GM12878 (cell line): Measurements from ENCODE around the gene INTS2. TPM values are rescaled to one million over a fixed set of nuclear protein-coding genes. Genes with fewer than 3 reads are reported as not detected.

Source experiments
- ATAC-seq: fragments of 200-7000 bp; cut with Tn5 transposase; 3 replicates; pipeline ENCODE4 v1.9.1; 2020; ENCODE audit warnings: mild to moderate bottlenecking, moderate library complexity
- BruUV-seq: library from RNA; stranded (reverse); fragments of 400-500 nt; replicated peaks from 2 replicates; lab custom pipeline; 2021; lab: Mats Ljungman, UMichigan
- CTCF ChIA-PET: fragments of 300-600 bp; sonication (Branson Sonifier 250); formaldehyde crosslinking; extraction: SDS; loops from one replicate; lab custom pipeline; 2021; ENCODE audit warnings: inconsistent platforms; lab: Yijun Ruan, JAX
- POLR2A ChIA-PET: fragments of 350-600 bp; formaldehyde crosslinking; extraction: SDS; loops from one replicate; lab custom pipeline; 2021; ENCODE audit warnings: inconsistent platforms; lab: Charles Lee
- RAD21 ChIA-PET: fragments of 300-600 bp; sonication (Branson Sonifier 250); formaldehyde crosslinking; loops from one replicate; lab custom pipeline; 2023; ENCODE audit warnings: antibody characterized with exemption; ENCODE audit not compliant: unreplicated experiment; lab: Charles Lee
- SMC1A ChIA-PET: fragments of 300-600 bp; sonication (Branson Sonifier 250); formaldehyde crosslinking; loops from one replicate; lab custom pipeline; 2023; ENCODE audit not compliant: unreplicated experiment, uncharacterized antibody; lab: Charles Lee
- DNase-seq: peaks from one replicate; pipeline ENCODE4 v3.0.0-alpha.2; 2011; ENCODE audit warnings: low read depth, low spot score
- FAIRE-seq: peaks from 3 replicates; lab custom pipeline; 2011; peaks lifted over from hg19 to GRCh38; lab: Jason Lieb, UNC
- H2AFZ ChIP-seq: 2 replicates; pipeline ENCODE4 v1.6.0; 2011; ENCODE audit warnings: low read depth, low read length, control low read depth; ENCODE audit not compliant: control insufficient read depth
- H3K27ac ChIP-seq: 2 replicates; pipeline ENCODE4 v1.5.1; 2011; ENCODE audit warnings: control low read depth; ENCODE audit not compliant: control insufficient read depth, insufficient read depth
- H3K27me3 ChIP-seq, 2 experiments: replicated peaks in 1 of 2; 2 replicates each; pipeline versions ENCODE4 v1.6.0 to v1.6.1; 2011; ENCODE audit warnings: low read length in 1 of 2; ENCODE audit not compliant: control insufficient read depth in 2 of 2, insufficient read depth in 2 of 2
- H3K36me3 ChIP-seq, 2 experiments: 2 replicates each; pipeline ENCODE4 v1.5.1; 2011; ENCODE audit warnings: low read length in 1 of 2; ENCODE audit not compliant: control insufficient read depth in 2 of 2, insufficient read depth in 2 of 2
- H3K4me1 ChIP-seq: 2 replicates; pipeline ENCODE4 v1.6.1; 2011; ENCODE audit warnings: mild to moderate bottlenecking, low read length, moderate library complexity, mixed read lengths; ENCODE audit not compliant: control insufficient read depth, insufficient read depth
- H3K4me2 ChIP-seq: 2 replicates; pipeline ENCODE4 v1.6.0; 2011; ENCODE audit warnings: control low read depth; ENCODE audit not compliant: control insufficient read depth, insufficient read depth
- H3K4me3 ChIP-seq: fragments of 200-600 bp; sonication (generic); 2 replicates; pipeline ENCODE4 v1.5.1; 2016
- H3K79me2 ChIP-seq: 2 replicates; pipeline ENCODE4 v1.6.0; 2011; ENCODE audit warnings: low read length; ENCODE audit not compliant: control insufficient read depth, insufficient read depth
- H3K9ac ChIP-seq: 2 replicates; pipeline ENCODE4 v1.8.0; 2011; ENCODE audit warnings: low read length, control low read depth, mixed read lengths; ENCODE audit not compliant: control insufficient read depth, insufficient read depth
- H3K9me3 ChIP-seq: replicated peaks from 3 replicates; pipeline ENCODE4 v1.5.1; 2011; ENCODE audit warnings: mild to moderate bottlenecking, low read length; ENCODE audit not compliant: control insufficient read depth, insufficient read depth
- H4K20me1 ChIP-seq: 2 replicates; pipeline ENCODE4 v1.6.0; 2011; ENCODE audit not compliant: control insufficient read depth, insufficient read depth
- ETV6 ChIP-seq, 2 experiments: fragments of 450-650 bp in 1 of 2; IDR thresholded peaks in 1 of 2; conservative IDR thresholded peaks in 1 of 2; 2 replicates each; pipeline ENCODE4 v1.6.1; 2014; ENCODE audit warnings: antibody characterized with exemption in 1 of 2, borderline replicate concordance in 1 of 2, low read depth in 1 of 2, mild to moderate bottlenecking in 1 of 2, moderate library complexity in 1 of 2
- GABPA ChIP-seq: IDR thresholded peaks from 2 replicates; pipeline ENCODE4 v1.6.1; 2014; ENCODE audit warnings: antibody characterized with exemption, low read depth, mild to moderate bottlenecking, inconsistent platforms
- NFXL1 ChIP-seq: fragments of 450-650 bp; IDR thresholded peaks from 2 replicates; pipeline ENCODE4 v1.6.1; 2017; ENCODE audit warnings: antibody characterized with exemption, mild to moderate bottlenecking, borderline replicate concordance
- RUNX3 ChIP-seq: IDR thresholded peaks from 2 replicates; pipeline ENCODE4 v1.6.1; 2012; ENCODE audit warnings: low read length, inconsistent platforms
- SREBF1 ChIP-seq: IDR thresholded peaks from 2 replicates; pipeline ENCODE4 v1.6.1; 2012; ENCODE audit warnings: mild to moderate bottlenecking, low read length
- TAF1 ChIP-seq: IDR thresholded peaks from 2 replicates; pipeline ENCODE4 v1.6.1; 2011; ENCODE audit warnings: mild to moderate bottlenecking, low read depth, low read length, borderline replicate concordance
- WGBS: methylation state at CpG from one replicate; pipeline ENCODE4 v1.1.6; 2016; ENCODE audit warnings: low lambda C conversion rate; ENCODE audit not compliant: insufficient replicate concordance, insufficient coverage; ENCODE audit errors: missing lambda C conversion rate; 5-methylcytosine and 5-hydroxymethylcytosine counted together
- in situ Hi-C: fragments of 300-500 bp; cut with MboI; formaldehyde crosslinking; loops from 9 replicates; pipeline ENCODE4 v1.14.3; 2018; ENCODE audit warnings: mixed read lengths
- intact Hi-C: fragments of 100-400 bp; cut with micrococcal nuclease; formaldehyde crosslinking; loops from one replicate; pipeline ENCODE4 v1.14.2; 2022; ENCODE audit not compliant: unreplicated experiment
- polyA plus RNA-seq, 11 experiments: library from polyadenylated mRNA; depleted of rRNA in 4 of 11; unstranded in 6 of 11; stranded (reverse) in 5 of 11; fragments of >200 nt; fragmentation: Nextera tagmentation in 4 of 11; fragmentation: Illumina TruSeq in 1 of 11; extraction: Ambion mirVana in 4 of 11; extraction: Trizol in 1 of 11; gene quantifications; 1 replicate in 1 of 11; 2 replicates in 10 of 11; pipeline versions ENCODE4 v1.2.1 to v1.2.3, GENCODE V29; 2011 to 2016; ENCODE audit warnings: inconsistent platforms in 2 of 11, missing spikeins in 2 of 11, low read depth in 1 of 11
- total RNA-seq, 4 experiments: library from RNA; depleted of rRNA in 3 of 4; stranded (reverse); fragments of >200 nt in 3 of 4; fragmentation: Illumina TruSeq in 1 of 4; extraction: Trizol in 1 of 4; gene quantifications; 2 replicates each; pipeline versions ENCODE4 v1.2.1 to v1.2.3, GENCODE V29; 2013 to 2021
- TF ChIP-seq, protein P1 (sequence below): fragments of 450-650 bp; IDR thresholded peaks from 2 replicates; pipeline ENCODE4 v1.6.1; 2016; ENCODE audit warnings: mild to moderate bottlenecking, moderate library complexity, borderline replicate concordance

INTS2 gene
- total and polyA plus RNA-seq, 10 of the 15 experiments (the other 5 are each of a cell fraction or from before 2014, with no cell fraction given): 2.8 to 22.2 (median 11.6) TPM

DNA sequence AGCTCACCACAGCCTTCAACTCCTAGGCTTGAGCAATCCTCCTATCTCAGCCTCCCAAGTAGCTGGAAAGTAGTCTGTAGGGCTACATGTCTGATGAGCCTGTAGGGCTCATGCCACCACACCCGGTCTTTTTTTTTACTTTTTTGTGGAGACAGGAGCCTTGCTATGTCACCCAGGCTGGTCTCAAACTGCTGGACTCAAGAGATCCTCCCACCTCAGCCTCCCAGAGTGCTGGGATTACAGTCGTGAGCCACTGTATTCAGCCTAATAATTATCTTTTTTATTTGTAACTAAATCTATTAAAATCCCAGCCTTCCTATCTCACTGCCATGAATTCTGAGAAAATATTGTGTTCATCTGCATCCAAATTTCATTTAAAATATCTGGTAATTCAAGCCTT is 79.5 kb downstream of the INTS2 start:
- FAIRE-seq (no peak), DNase-seq (no peak), ATAC-seq (no peak)
- Histone ChIP-seq H3K9ac (no peak overlapping the region), H3K9me3 (no peaks in the 10 kb centered on the region), H3K27me3 (no peaks in the 10 kb centered on the region), H3K36me3 (peaks cover 4 to 12% of the 10 kb centered on the region in 2 experiments), H3K4me2 (no peak overlapping the region), H4K20me1 (no peaks in the 10 kb centered on the region), H3K4me3 (no peak overlapping the region), H3K27ac (no peak overlapping the region), H3K79me2 (no peaks in the 10 kb centered on the region), H3K4me1 (no peaks in the 10 kb centered on the region), H2AFZ (no peak overlapping the region)
- CTCF ChIA-PET: no interaction called here
- WGBS: 96% methylated on average over 2 of the region's 2 CpGs
- POLR2A ChIA-PET: no interaction called here
- RAD21 ChIA-PET: no interaction called here
- intact Hi-C loops (no loop called here), in situ Hi-C loops (no loop called here)
- TF ChIP-seq SREBF1 (no peak), ETV6 (conservative IDR thresholded peaks at IDR 0.05 in 1 of 2, IDR thresholded peaks at IDR 0.05 in 1 of 2; ENCODE audit: borderline replicate concordance in 1 of 2, low read depth in 1 of 2) (peak in 1 of 2 experiments; percentile 77; a peak in 2 of 4 replicates), RUNX3 (no peak)
- no TSS peak for BruUV-seq
- SMC1A ChIA-PET: no interaction called here

DNA sequence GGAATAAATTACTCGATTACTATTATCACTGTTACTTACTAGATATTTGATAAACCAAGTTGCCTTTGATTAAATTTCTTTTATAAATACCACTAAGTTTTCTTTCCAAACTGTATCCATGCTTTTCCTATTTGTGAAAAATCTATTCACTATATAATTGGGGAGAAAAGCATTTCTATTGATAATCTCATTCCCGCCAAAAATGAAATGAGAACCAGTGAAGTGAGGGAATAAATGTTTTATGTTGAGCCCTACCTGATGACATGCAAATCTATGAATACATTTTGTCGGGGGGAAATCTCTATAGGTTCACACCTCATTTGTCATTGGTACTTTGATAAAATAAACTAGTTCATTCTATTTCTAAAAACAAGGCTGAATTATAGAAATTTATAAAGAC is 80.1 kb downstream of the INTS2 start:
- H3K36me3 ChIP-seq: peaks cover 4 to 11% of the 10 kb centered on the region in 2 experiments
- H3K4me1 ChIP-seq: no peaks in the 10 kb centered on the region
- ChIA-PET SMC1A (no interaction called here), POLR2A (no interaction called here), RAD21 (no interaction called here), CTCF (interaction anchor here (1.0 kb wide), 1 partner anchor 11 kb away, joined by 3 read pairs; no protein-coding TSS in a partner anchor)
- in situ Hi-C loops (no loop called here), intact Hi-C loops (no loop called here)
- DNase-seq: no peak
- no peak for FAIRE-seq
- H3K27ac ChIP-seq: no peak overlapping the region
- H3K9me3 ChIP-seq: no peaks in the 10 kb centered on the region
- ATAC-seq: no peak
- H4K20me1 ChIP-seq: no peaks in the 10 kb centered on the region
- no peak overlapping the region for H3K9ac ChIP-seq
- no peaks in the 10 kb centered on the region for H3K79me2 ChIP-seq
- whole genome bisulfite sequencing: 100% methylated on average over 3 of the region's 3 CpGs
- no peak overlapping the region for H2AFZ ChIP-seq
- no TSS peak for BruUV-seq
- no peak overlapping the region for H3K4me3 ChIP-seq
- TF ChIP-seq GABPA (no peak), NFXL1 (peak; percentile 58), TAF1 (no peak)
- TF ChIP-seq, protein P1, sequence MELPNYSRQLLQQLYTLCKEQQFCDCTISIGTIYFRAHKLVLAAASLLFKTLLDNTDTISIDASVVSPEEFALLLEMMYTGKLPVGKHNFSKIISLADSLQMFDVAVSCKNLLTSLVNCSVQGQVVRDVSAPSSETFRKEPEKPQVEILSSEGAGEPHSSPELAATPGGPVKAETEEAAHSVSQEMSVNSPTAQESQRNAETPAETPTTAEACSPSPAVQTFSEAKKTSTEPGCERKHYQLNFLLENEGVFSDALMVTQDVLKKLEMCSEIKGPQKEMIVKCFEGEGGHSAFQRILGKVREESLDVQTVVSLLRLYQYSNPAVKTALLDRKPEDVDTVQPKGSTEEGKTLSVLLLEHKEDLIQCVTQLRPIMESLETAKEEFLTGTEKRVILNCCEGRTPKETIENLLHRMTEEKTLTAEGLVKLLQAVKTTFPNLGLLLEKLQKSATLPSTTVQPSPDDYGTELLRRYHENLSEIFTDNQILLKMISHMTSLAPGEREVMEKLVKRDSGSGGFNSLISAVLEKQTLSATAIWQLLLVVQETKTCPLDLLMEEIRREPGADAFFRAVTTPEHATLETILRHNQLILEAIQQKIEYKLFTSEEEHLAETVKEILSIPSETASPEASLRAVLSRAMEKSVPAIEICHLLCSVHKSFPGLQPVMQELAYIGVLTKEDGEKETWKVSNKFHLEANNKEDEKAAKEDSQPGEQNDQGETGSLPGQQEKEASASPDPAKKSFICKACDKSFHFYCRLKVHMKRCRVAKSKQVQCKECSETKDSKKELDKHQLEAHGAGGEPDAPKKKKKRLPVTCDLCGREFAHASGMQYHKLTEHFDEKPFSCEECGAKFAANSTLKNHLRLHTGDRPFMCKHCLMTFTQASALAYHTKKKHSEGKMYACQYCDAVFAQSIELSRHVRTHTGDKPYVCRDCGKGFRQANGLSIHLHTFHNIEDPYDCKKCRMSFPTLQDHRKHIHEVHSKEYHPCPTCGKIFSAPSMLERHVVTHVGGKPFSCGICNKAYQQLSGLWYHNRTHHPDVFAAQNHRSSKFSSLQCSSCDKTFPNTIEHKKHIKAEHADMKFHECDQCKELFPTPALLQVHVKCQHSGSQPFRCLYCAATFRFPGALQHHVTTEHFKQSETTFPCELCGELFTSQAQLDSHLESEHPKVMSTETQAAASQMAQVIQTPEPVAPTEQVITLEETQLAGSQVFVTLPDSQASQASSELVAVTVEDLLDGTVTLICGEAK: no peak
- no peaks in the 10 kb centered on the region for H3K27me3 ChIP-seq
- no peak overlapping the region for H3K4me2 ChIP-seq
